Right ventricle myocardium inferior (tissue), 1 donor: Measurements from ENCODE around the gene LRP11. TPM values are rescaled to one million over a fixed set of nuclear protein-coding genes. Genes with fewer than 3 reads are reported as not detected.
"Not testable (repeated sequence)": the region's sequence is repeated elsewhere in the genome, so short reads cannot be mapped to it uniquely, and the experiment has no call there.

ENCODE experiments used
- ATAC-seq: fragments of 200-7000 bp; cut with Tn5 transposase; one replicate; pipeline ENCODE4 v1.9.1; 2020; ENCODE audit warnings: mild to moderate bottlenecking, moderate library complexity
- DNase-seq: peaks from one replicate; pipeline ENCODE4 v3.0.0; 2021; ENCODE audit errors: missing footprints
- intact Hi-C: fragments of 100-400 bp; cut with DNase I; formaldehyde crosslinking; loops from one replicate; pipeline ENCODE4 v1.11.0; 2022
- total RNA-seq: library from RNA; stranded (reverse); fragmentation: NEBNext Ultra II Directional; extraction: Animal tissue kit (Norgen Biotek cat#: 25700); gene quantifications from one replicate; pipeline ENCODE4 v1.2.1, GENCODE V29; 2021
- donor health status: DM: no; HTN: yes; CAD: no; lungs with severe emphysema.

The LRP11 gene
- total RNA-seq, 1 donor from 2014 or later: 21.5 TPM

DNA sequence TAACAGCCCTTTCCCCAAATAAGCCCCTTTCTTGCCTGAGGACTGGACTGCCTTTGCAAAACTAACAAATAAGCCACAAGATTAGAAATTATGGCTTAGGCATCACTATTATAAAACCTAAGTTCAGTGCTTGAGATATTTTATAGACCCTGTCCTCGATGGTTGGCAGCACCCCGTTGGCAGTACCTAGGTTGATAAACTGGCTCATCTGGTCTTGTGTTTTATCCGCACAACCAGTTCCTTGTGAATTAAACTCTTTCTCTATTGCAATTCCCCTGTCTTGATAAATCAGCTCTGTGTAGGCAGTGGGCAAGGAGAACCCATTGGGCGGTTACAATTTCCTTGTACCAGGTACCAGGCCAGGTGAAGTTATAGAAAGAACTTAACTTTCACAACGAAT is 6.6 kb downstream of the LRP11 start:
- intact Hi-C loops: no loop called here
- no peak for ATAC-seq
- DNase-seq: no peak

DNA sequence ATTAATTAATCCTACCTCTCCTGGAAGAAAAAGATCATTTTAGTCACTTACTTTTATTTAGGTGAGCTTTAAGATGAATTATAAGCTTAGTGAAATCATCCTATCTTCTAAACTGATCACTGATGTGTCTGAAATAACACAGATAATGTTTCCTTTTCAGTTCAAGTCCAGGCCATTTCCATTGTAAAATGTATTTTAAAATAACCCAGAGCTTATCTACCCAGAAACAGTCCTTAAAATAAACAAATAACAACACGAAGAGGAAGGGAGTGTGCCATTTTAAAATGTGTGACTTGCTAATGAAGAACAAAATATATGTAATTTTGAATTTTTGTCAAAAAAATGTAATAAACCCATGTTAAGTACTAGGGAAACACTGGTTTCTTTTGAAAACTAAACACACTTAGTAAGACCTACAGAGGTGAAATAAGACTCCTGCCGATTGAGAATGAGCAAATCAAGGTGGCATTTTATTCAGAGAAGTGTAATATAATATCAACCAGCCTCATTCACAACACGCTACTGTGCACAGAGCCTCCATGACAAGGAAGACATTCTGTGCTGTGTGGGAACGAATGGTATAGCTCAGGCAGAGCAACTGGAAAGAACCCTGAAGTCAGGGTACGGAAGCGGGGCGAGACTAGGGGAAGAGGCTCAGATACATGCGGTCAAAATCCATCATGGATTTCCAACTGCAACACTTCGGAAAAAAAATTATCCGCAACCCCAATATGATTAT is 7.7 kb downstream of the LRP11 start:
- DNase-seq (no peak), ATAC-seq (no peak)
- intact Hi-C loops: no loop called here

DNA sequence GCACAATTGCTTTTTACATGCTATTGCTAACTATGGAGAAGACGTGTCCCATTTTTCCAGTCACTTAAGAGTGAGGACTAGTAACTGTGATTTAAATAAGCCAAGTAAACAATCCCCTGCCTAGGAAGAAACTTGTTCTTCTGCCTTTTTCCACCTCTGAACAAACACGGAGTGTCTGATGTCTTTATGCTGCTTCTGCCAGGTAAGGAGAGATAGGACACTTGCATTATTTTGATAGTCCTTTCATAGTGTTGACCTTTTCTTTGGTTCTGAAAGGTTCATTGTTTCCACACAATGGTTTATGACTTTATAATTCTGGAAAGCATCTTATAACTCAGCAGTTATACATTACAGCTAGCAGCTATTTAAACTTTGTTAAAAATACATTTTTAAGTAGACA is 8.4 kb downstream of the LRP11 start:
- ATAC-seq (no peak), DNase-seq (no peak)
- intact Hi-C loops: no loop called here

DNA sequence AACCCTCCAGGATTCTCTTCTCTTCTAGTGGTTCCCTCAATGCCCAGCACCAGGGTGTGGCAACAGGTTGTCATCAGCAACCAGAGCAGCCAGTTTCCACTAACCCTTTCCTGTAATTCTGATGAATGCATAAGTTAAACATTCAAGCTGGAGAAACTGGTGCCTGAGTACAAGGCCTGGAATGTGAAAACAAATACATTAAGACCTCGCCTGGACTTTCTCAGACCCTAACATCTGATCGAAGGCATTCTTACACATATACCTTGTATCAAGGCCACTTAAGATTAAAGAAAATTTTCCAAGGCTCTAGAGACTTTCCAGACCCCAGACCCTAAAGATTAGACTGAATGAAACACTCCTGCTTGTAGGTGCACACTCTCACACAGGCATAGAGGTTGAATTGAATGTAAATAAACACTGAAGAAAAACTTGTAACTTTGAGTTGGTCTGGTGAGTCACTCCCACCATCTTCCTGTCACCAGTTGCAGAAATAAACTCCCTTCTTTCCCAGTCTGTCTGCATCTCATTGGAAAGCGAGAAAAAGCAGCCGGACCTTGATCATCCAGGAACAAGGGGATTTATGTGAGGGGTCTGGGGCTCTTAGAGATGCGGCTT is 9.0 kb downstream of the LRP11 start:
- DNase-seq: no peak
- no peak for ATAC-seq
- intact Hi-C loops: no loop called here

DNA sequence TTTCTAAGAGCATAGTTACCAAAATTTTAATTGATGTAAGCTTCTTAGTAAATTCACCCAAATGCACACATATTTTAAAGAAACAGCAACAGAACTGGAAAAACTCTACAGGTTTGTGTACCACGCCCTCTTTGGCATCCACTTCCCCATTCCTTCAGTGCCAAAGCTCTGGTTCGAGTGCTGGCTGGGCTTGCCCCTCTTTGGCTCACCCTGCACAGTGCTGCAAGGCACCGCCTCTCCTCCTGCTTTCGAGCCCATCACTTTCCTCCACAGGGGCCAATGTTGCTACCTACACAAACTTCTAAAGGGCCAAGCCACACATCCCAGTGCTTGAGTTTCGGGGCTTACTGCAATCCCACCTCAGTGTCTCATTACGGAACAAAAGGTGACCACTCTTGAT is 9.6 kb downstream of the LRP11 start:
- ATAC-seq (no peak), DNase-seq (no peak)
- intact Hi-C loops: no loop called here

DNA sequence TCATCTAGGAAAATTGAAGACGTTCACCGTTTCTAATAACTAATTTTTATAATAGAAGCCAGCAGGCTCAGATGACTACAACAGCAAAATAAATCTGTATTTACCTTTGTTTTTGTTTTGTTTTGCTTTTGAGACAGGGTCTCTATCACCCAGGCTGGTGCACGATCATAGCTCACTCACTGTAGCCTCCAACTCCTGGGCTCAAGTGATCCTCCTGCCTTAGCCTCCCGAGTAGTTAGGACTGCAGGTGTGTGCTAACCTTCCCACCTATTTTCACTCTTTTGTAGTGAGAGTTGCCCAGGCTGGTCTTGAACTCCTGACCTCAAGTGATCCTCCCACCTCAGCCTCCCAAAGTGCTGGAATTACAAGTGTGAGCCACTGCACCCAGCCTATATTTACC is 10.1 kb downstream of the LRP11 start:
- intact Hi-C loops, ATAC-seq, DNase-seq: not testable (repeated sequence)

DNA sequence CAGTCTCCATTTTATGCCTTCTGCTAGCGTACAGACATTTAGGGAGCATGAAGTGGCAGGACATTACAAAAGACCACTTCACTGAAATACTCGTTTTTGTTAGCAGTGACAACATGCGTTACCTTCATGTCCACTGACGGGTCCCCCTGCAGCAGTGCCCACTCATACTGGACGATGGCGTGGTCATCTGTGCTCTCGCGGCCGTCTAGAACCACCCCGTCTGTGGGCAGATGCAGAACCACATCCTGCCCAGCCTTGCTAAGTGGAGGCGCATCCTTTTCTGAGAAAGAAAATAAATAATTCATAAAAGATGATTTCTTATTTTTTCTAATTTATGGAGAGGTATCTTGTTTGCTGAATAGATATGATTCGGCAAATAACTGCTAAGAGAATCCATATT is 11.3 kb downstream of the LRP11 start:
- DNase-seq (no peak), ATAC-seq (no peak)
- intact Hi-C loops: no loop called here

DNA sequence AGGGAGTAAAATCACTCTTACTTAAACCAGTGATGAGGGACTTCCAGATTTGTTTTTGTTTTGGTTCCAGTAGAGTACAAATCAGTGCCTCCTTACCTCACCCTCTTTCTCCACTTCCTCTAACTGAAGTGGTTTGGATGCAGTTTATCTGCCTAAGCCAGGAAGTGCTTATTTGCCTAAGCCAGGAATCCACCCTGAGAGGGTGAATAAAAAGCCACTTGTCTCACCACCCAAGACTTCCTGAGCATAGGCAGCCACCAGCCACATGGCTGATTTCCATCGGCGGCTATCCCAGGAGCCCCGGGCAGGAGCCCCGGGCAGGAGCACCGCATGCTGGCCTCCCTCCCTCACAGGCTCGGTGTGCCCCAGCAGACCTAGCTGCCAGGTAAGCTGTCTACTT is 12.0 kb downstream of the LRP11 start:
- intact Hi-C loops: no loop called here
- no peak for DNase-seq
- peak; percentile 52 for ATAC-seq

DNA sequence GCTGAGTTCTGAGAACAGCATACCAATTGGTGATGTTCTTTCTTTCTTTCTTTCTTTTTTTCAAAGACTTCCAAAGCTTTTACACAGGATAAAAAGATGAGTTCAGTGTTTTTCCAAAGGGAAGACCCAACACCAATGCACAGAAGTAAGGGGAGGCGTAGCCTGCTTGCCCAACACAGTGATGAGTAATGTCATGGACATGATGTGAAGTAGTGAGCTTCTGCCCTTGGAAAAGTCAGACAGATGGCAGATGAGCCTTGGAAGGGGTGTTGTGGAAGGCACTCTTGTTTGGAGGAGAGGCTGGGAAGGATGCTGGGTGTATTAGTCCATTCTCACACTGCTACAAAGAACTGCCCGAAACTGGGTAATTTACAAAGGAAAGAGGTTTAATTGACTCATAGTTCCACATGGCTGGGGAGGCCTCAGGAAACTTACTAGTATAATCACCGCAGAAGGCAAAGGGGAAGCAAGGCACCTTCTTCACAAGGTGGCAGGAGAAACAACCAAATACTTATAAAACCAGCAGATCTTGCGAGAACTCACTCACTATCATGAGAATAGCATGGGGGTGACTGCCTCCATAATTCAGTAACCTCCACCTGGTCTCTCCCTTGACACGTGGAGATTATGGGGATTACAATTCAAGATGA is 12.6 kb downstream of the LRP11 start:
- intact Hi-C loops: no loop called here
- no peak for ATAC-seq

DNA sequence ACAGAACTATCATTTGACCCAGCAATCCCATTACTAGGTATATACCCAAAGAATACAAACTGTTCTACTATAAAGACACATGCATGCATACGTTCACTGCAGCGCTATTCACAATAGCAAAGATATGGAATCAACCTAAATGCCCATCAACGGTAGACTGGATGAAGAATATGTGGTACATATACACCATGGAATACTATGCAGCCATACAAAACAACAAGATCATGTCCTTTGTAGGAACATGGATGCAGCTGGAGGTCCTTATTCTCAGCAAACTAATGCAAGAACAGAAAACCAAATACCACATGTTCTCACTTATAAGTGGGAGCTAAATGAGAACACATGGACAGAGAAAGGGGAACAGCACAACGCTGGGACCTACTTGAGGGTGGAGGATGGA is 15.8 kb downstream of the LRP11 start:
- intact Hi-C loops, ATAC-seq, DNase-seq: not testable (repeated sequence)

More for the DNA sequence above, 12.6 kb downstream of the LRP11 start:
- no peak for DNase-seq

DNA sequence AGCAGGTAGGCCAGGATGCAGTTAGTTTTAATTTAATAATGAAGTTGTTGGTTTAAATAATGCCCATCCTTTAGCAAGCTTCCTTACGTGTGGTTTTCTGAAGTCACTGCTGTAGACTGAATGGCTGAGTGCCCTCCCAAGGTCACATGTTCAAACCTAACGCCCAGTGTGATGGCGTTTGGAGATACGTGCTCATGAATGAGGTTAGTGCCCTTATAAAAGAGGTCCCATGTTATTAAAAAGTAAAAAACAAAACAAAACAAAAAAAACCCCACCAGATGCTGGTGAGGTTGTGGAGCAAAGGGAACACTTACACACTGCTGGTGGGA is 16.3 kb downstream of the LRP11 start:
- DNase-seq (no peak), ATAC-seq (no peak)
- intact Hi-C loops: no loop called here

DNA sequence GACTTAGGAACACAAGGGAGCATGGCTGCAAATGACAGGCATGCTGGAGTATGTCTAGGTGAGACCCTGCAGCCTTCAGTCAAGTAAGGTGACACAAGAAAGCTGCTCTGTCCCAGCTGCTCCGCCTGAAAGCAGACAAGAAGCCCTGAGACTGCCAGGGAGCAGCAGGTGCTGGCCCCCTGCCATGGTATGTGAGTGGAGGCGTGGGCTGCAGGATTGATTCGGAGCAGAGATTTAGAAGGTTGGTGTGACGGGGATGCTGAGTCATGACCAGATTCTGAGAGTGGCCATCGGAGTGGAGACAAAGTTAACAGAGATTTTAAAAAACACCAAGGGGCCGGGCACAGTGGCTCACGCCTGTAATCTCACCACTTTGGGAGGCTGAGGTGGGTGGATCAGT is 17.8 kb downstream of the LRP11 start:
- intact Hi-C loops: no loop called here
- no peak for ATAC-seq
- no peak for DNase-seq

DNA sequence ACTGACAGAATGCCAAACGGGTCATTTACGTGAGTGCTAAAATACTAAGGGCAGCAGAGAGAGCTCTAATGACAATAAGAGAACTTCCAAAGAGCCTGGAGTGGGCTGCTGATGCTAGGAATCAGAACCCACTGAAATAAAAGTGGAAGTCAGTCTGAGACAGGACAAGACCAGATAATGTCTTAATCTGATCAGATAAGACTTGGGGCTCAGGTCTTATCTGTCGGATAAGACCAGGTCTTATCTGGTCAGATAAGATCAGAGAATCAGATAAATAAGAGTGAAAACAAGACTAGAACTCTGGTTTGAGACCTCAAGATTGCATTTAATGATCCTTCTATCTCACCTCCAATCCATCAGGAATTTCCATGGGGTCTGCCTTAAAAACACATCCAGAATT is 18.6 kb downstream of the LRP11 start:
- ATAC-seq (no peak), DNase-seq (no peak)
- intact Hi-C loops: no loop called here

DNA sequence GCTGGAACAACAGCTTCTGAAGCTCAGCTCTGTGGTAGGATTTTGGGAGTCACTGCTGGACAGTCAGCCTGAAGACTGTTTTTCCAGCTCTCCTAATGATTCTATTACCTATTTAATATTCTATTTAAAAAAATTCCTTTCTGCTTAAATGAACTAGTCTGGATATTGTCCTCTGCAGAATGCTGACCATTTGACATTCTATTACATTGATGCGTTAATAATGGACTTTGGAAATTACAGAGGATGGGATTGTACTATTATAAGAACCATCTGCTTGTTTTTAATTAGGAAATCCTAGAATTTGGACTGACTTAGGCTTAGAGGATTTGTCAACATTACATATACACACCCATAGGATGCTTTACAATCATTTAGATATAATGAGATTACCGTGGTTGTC is 19.7 kb downstream of the LRP11 start:
- no peak for ATAC-seq
- no peak for DNase-seq
- intact Hi-C loops: no loop called here

DNA sequence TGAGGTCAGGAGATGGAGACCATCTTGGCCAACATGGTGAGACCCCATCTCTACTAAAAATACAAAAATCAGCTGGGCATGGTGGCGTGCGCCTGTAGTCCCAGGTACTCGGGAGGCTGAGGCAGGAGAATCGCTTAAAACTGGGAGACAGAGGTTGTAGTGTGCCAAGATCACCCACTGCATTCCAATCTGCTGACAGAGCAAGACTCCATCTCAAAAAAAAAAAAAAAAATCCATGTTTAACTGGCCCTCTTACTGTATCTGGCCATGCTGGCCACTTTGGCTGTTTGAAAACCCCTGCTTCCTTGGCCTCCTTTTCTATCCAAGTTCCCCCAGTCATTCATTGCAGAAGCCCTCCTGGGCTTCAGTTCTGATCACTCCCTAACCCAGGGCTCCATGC is 20.1 kb downstream of the LRP11 start:
- DNase-seq, intact Hi-C loops, ATAC-seq: not testable (repeated sequence)

DNA sequence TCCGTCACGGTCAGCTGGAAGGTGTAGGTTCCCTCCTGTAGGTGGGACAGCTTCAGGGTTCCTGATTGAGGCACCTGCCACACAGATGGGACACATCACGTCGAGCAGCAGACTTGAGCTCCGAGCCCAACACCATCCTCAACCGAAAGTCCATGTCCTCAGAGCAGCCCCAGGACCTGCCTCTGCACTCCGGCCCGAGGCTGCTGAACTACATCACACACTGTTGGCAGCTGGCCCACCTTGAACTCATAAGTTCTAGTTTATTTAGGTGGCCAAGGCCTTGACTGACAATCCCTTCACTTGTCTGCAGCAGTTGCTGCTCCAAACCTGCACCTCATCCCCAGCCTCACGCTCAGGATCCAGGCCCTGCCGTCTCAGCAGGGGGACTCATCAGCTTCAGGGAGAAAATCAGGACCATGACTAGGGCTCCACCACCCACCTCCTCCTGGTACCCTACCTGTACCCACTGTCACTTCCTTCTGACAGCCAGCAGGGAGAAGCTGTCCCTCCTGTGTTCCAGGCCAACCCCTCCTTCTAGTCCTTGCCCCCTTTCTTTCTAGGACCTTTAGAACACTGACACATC is 21.0 kb downstream of the LRP11 start:
- DNase-seq: no peak
- intact Hi-C loops: no loop called here
- no peak for ATAC-seq

DNA sequence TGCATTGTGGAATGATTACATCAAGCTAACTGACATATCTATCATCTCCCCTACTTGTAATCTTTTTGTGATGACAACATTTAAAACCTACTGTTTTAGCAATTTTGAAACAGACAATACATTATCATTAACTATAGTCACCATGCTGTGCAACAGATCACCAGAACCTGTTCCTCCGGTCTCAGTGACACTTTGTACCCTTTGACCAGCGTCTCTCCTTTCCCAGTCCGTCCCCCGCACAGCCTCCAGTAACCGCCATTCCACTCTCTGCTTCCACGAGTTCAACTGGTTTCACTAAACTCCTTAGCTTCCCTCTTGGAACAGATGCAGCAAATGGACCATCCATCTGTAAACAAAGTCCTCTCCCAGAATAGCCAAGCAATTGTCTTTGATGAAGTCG is 21.8 kb downstream of the LRP11 start:
- intact Hi-C loops: no loop called here
- ATAC-seq: no peak
- no peak for DNase-seq

DNA sequence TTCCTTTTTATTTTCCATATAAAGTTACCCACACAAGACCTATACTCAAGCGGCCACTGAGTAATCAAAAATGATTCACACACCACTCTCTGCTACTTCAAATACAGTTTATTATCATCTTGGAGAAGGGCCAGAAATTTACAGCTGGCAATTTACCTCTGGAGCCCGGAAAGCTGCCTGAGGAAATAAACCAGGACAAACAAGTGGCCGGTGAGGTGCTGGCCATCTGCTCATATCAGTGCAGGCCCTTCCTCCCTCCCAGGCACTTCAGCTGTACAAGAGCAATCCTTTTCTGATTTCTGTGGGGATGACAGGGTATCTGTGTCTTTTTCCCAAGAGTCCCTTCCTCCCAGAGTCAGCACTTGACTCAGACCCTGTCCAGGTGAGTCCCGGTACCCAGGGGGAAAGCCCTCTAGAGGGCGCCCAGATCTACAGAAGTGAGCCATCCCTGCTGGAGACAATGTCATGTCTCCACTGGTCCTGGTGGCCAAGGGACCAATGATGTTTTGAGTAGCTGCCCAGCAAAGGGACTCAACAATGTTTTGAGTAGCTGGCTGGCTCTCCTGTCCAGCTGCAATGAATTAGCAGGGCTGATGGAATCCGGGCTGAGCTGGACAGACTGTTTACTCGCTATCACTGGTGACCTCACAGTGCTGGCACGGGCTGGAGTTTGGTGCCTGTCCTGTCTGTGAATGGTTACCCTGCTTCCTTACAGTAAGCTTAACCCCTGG is 23.6 kb downstream of the LRP11 start:
- peak; percentile 96 for ATAC-seq
- intact Hi-C loops: no loop called here
- peak; percentile 91 for DNase-seq
